IPS-15b (cell line): ENCODE data around the gene SGIP1.

Source experiments
- H3K27me3 ChIP-seq: one replicate; pipeline ENCODE4 v1.6.1; 2013; ENCODE audit warnings: low read length; ENCODE audit not compliant: control insufficient read depth, insufficient read depth
- H3K36me3 ChIP-seq: one replicate; pipeline ENCODE4 v1.6.1; 2013; ENCODE audit warnings: low read length; ENCODE audit not compliant: control insufficient read depth, insufficient read depth
- H3K4me1 ChIP-seq: one replicate; pipeline ENCODE4 v1.6.1; 2013; ENCODE audit warnings: mild to moderate bottlenecking, low read length; ENCODE audit not compliant: control insufficient read depth, insufficient read depth
- H3K4me3 ChIP-seq: one replicate; pipeline ENCODE4 v1.5.1; 2013; ENCODE audit warnings: low read depth, low read length
- H3K9ac ChIP-seq: one replicate; pipeline ENCODE4 v1.6.1; 2013; ENCODE audit warnings: low read depth, mild to moderate bottlenecking, low read length
- H3K9me3 ChIP-seq: one replicate; pipeline ENCODE4 v1.6.1; 2013; ENCODE audit warnings: mild to moderate bottlenecking, low read length; ENCODE audit not compliant: control insufficient read depth, insufficient read depth

The SGIP1 gene

GRCh38 chr1:66503841-66504470 lies 30.0 kb upstream of the SGIP1 start:
- no peak overlapping the region for H3K4me3 ChIP-seq
- H3K4me1 ChIP-seq, result no peaks in the 10 kb centered on the region
- no peaks in the 10 kb centered on the region for H3K36me3 ChIP-seq
- no peaks in the 10 kb centered on the region for H3K27me3 ChIP-seq
- no peak overlapping the region for H3K9ac ChIP-seq
- no peaks in the 10 kb centered on the region for H3K9me3 ChIP-seq

- Histone ChIP-seq H3K36me3 (no peaks in the 10 kb centered on the region), H3K9ac (no peak overlapping the region), H3K27me3 (no peaks in the 10 kb centered on the region), H3K9me3 (no peaks in the 10 kb centered on the region), H3K4me1 (no peaks in the 10 kb centered on the region), H3K4me3 (no peak overlapping the region)
Observed at GRCh38 chr1:66505671-66506392, 28.1 kb upstream of the SGIP1 start.

GRCh38 chr1:66506393-66506687 lies 27.6 kb upstream of the SGIP1 start:
- H3K4me3 ChIP-seq, result no peak overlapping the region
- H3K36me3 ChIP-seq, result no peaks in the 10 kb centered on the region
- no peaks in the 10 kb centered on the region for H3K4me1 ChIP-seq
- H3K9me3 ChIP-seq, result no peaks in the 10 kb centered on the region
- H3K27me3 ChIP-seq, result no peaks in the 10 kb centered on the region
- H3K9ac ChIP-seq, result no peak overlapping the region

- Histone ChIP-seq H3K36me3 (no peaks in the 10 kb centered on the region), H3K4me3 (no peak overlapping the region), H3K27me3 (no peaks in the 10 kb centered on the region), H3K4me1 (no peaks in the 10 kb centered on the region), H3K9ac (no peak overlapping the region), H3K9me3 (no peaks in the 10 kb centered on the region)
Observed at GRCh38 chr1:66506991-66507390, 27.0 kb upstream of the SGIP1 start.

GRCh38 chr1:66510407-66510806 lies 23.5 kb upstream of the SGIP1 start:
- Histone ChIP-seq H3K9ac (no peak overlapping the region), H3K9me3 (no peaks in the 10 kb centered on the region), H3K27me3 (no peaks in the 10 kb centered on the region), H3K4me1 (no peaks in the 10 kb centered on the region), H3K4me3 (no peak overlapping the region), H3K36me3 (no peaks in the 10 kb centered on the region)

GRCh38 chr1:66511118-66511517 lies 22.8 kb upstream of the SGIP1 start:
- Histone ChIP-seq H3K4me3 (no peak overlapping the region), H3K27me3 (no peaks in the 10 kb centered on the region), H3K9ac (no peak overlapping the region), H3K36me3 (no peaks in the 10 kb centered on the region), H3K4me1 (no peaks in the 10 kb centered on the region), H3K9me3 (no peaks in the 10 kb centered on the region)

- H3K4me1 ChIP-seq, result no peaks in the 10 kb centered on the region
- H3K9ac ChIP-seq, result no peak overlapping the region
- no peaks in the 10 kb centered on the region for H3K36me3 ChIP-seq
- H3K4me3 ChIP-seq, result no peak overlapping the region
- no peaks in the 10 kb centered on the region for H3K27me3 ChIP-seq
- no peaks in the 10 kb centered on the region for H3K9me3 ChIP-seq
Observed at GRCh38 chr1:66517959-66518358, 16.0 kb upstream of the SGIP1 start.

- no peaks in the 10 kb centered on the region for H3K27me3 ChIP-seq
- H3K36me3 ChIP-seq, result no peaks in the 10 kb centered on the region
Observed at GRCh38 chr1:66518654-66519053, 15.3 kb upstream of the SGIP1 start.

GRCh38 chr1:66519992-66520391 lies 14.0 kb upstream of the SGIP1 start:
- H3K4me1 ChIP-seq, result no peaks in the 10 kb centered on the region
- no peaks in the 10 kb centered on the region for H3K9me3 ChIP-seq
- H3K4me3 ChIP-seq, result no peak overlapping the region
- H3K9ac ChIP-seq, result no peak overlapping the region
- H3K36me3 ChIP-seq, result no peaks in the 10 kb centered on the region
- no peaks in the 10 kb centered on the region for H3K27me3 ChIP-seq

More at GRCh38 chr1:66518654-66519053, 15.3 kb upstream of the SGIP1 start:
- Histone ChIP-seq H3K9ac (no peak overlapping the region), H3K4me3 (no peak overlapping the region), H3K9me3 (no peaks in the 10 kb centered on the region), H3K4me1 (no peaks in the 10 kb centered on the region)

GRCh38 chr1:66520655-66521054 lies 13.3 kb upstream of the SGIP1 start:
- Histone ChIP-seq H3K4me3 (no peak overlapping the region), H3K36me3 (no peaks in the 10 kb centered on the region), H3K9ac (no peak overlapping the region), H3K4me1 (no peaks in the 10 kb centered on the region), H3K27me3 (no peaks in the 10 kb centered on the region), H3K9me3 (no peaks in the 10 kb centered on the region)

- H3K4me3 ChIP-seq, result no peak overlapping the region
- no peaks in the 10 kb centered on the region for H3K36me3 ChIP-seq
- H3K27me3 ChIP-seq, result no peaks in the 10 kb centered on the region
- no peak overlapping the region for H3K9ac ChIP-seq
- no peaks in the 10 kb centered on the region for H3K4me1 ChIP-seq
- H3K9me3 ChIP-seq, result no peaks in the 10 kb centered on the region
Observed at GRCh38 chr1:66521721-66522365, 12.1 kb upstream of the SGIP1 start.

GRCh38 chr1:66523562-66523961 lies 10.4 kb upstream of the SGIP1 start:
- no peak overlapping the region for H3K4me3 ChIP-seq
- no peaks in the 10 kb centered on the region for H3K27me3 ChIP-seq
- H3K36me3 ChIP-seq, result no peaks in the 10 kb centered on the region
- no peak overlapping the region for H3K9ac ChIP-seq
- no peaks in the 10 kb centered on the region for H3K4me1 ChIP-seq
- no peaks in the 10 kb centered on the region for H3K9me3 ChIP-seq
